NCI-H748 treated with DMSO at 0.1 percent for 48 hours (cell line): ENCODE results near the gene TBC1D30.

Experiments used
- DNase-seq: peaks from one replicate; lab custom pipeline; 2025; lab: John Stamatoyannopoulos, UW

TBC1D30 gene

DNA sequence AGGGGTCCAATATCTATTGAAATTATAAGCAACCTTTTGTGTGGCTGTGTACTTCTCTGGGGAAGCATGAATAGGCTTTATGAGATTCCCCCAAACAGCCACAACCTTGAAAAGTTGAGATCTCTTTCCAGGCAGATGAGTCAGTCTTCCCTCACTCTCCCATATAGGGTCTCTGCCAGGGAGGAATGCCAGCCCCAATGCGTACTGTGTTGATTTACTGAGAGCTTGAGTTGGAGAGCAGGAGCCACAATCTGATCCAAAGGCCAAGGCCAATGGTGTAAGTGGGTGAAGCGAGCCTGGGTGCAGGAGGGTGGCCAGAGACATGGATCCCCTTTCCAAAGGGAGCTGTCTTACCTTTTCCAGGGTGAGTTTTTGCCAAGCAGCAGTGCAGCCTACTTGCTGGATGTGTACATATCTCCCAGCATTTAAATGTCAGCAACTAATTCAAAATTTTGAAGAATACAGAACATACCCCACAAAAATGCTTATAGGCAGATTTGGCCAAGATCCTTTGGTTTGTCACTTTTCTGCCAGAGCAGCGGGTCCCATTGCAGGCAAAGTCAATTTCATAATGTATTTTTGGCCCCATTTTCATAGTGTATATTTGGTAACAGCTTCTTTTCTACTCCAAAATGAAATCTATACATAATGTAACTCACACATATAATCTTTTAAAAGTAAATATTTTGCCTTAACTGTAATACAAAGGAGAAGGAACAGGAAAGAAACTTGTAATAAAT, 88.2 kb downstream of the TBC1D30 start:
- DNase-seq = no peak

DNA sequence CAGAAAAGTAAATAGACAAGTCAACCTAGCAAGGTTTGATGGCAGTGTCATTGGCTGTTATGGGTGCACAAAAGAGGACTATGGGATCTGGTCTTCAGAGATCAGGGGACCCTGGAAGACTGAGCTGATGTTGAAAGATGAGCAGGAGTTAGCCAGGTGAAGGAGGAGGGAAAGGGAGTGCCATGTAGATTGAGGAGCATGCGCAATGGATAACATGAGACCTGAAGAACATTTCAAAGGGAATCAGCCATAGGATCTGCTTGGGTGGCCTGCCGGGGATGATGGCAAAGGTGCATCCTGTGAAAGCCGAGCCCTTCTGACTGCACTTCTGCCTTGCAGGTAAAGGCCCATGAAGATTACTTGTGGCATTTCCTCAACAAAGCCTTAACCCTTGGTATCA, 90.8 kb downstream of the TBC1D30 start:
- DNase-seq = no peak

DNA sequence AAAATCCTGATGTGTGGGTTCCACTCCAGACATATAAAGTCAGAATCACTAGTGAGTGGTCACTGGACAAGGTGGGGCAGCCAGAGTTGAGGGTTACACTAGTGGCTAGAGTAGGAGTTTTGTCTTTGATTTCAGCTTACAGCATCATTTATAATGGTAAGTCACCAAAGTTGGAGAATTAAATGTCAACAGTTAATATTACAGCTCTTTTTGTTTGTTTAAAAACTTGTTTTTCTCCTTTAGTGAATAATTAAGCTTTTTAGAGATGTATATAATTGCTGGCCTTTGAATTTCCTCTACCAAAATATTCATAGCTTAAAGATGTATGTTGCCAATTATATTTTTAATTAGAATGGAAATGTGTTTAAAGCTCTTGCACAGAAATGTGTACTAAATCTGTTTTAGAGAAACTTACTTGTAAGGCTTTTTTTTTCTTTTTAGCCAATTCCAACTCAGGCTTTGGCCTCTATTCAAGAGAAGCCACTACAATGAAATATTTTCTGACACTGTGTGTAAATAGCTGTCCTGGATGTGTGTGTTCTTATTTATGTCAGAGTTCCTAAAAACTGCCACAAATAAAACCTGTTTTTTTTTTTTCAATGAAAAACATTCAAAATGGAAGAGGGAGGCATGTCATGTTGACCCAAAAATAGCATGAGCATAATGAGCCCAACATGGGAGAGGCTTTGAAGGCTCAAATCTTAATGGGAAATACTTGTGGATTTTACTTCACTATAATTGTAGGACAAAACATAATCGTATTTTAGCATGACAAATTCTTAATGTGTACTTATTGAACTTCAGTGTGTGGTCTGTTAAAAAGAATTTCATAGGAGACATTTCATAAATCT, 92.2 kb downstream of the TBC1D30 start:
- DNase-seq = no peak

DNA sequence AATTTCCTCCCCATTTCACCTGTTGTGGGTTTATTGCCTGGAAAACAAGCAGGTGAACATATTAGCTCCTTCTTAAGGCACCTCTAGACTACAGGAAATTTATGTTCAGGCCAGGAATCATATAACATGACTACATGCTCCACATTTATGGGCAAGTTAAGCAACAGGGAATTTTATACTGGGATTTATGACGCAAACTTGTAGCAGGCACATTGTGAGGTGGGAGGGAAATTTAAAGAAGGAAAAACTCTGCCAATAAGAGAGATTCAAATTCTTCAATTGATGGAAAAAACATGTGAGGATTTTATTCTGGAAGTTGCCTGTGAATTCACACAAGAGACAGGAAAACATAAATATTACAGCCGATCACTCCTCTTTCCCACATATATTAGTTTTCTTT, 93.9 kb downstream of the TBC1D30 start:
- DNase-seq = no peak

DNA sequence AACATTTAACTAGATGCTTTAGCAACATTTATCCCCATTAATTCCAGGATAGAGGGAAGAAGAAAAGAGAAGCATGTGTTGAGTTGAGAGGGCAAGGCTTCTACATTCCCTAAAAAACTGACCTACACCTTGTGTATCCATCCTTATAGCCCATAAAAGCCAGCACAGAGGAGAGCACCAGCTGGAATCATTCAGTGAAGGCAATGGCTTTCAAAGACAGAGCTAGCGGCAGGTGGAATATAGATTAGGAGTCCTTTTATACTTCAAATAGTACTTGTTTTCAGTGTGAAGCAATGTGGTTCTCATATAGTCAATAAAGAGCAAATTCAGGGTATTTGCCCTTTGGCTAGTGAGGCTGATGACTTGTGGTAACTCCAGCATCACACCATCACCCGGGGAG, 94.4 kb downstream of the TBC1D30 start:
- DNase-seq = no peak

DNA sequence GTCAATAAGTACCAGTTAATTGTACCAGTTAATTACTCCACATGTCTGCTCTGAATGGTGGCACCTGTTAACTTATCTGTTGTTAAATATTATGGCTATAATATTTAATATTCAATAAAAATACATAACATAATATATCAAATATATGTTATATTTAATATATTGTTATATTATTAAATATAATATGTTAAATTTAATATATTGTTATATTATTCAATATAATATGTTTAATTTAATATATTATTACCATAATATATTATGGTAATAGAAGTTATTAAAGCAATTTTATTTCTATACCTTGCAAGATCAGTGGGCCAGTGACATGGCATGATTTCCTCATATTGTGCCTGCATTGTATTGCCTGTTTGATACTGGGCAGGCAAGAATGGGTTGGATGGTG, 98.4 kb downstream of the TBC1D30 start:
- no peak for DNase-seq

DNA sequence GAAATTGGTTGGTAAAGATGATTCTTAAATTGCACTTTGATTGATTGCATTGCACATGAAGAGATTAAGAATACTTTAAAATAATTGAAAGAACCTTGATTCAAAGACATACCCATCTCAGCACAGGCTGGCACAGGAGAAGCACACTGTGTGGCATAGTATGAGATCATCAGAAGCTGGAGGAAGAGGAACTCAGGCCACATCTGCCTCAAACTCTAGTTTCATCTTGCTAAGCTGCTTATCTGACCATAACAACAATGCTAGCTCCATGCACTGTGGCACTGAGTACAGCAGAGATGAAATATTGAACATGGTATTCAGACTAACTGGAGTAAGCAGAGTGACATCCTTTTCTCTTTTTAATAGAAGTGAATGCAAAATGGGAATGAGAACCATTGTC, 99.1 kb downstream of the TBC1D30 start:
- DNase-seq = no peak
